ENCODE measurements around the gene RRM1. TPM values are rescaled to one million over a fixed set of nuclear protein-coding genes. Genes with fewer than 3 reads are reported as not detected.

The RRM1 gene
- total and polyA plus RNA-seq, 9 of the 15 experiments (the other 6 are each of a cell fraction or from before 2014, with no cell fraction given) = 113 to 270 (median 163) TPM

DNA sequence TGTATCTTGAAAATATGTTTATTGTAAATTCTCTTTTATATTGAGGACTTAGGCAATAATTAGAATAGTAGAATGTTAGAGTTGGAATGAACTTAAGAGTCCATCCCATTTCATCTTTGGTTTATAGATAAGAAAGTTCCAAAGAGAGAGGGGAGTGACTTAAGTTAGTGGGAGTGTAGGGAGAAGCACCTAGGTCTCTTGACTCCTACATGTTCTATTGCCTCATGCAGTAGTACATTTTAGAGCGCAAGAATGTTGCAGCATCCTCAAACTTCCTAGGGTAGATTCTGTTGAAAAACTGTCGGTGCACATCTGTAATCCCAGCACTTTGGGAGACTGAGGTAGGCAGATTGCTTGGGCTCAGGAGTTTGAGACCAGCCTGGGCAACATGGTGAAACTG is 8.7 kb downstream of the RRM1 start (continued):
- no peak for TF ChIP-seq OTX1 (CRISPR knock-in tag; IDR thresholded peaks at IDR 0.05)

DNA sequence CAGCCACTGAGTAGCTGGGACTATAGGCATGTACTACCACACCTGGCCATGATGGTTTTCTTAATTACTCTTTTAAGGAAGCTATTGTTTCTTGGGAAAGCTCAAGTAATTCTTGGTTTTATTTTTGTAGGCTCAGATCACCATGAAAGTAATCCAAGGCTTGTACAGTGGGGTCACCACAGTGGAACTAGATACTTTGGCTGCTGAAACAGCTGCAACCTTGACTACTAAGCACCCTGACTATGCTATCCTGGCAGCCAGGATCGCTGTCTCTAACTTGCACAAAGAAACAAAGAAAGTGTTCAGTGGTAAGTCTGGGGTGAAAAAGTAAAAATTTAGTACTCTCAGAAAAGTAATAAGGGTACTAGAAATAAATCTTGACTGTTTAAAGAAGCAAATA is 11.3 kb downstream of the RRM1 start:
- Histone ChIP-seq H3K79me2 (ENCODE audit: control insufficient read depth, insufficient read depth, low read length) (peaks cover 35% of the 10 kb centered on the region), H3K4me1 (replicated peaks in 1 of 2; ENCODE audit: control insufficient read depth in 2 of 2, insufficient read depth in 2 of 2, low read length in 2 of 2) (no peaks in the 10 kb centered on the region), H2AFZ (ENCODE audit: low read depth, low read length) (no peak overlapping the region), H3K4me2 (ENCODE audit: insufficient read depth, low read length) (no peak overlapping the region), H3K9me1 (ENCODE audit: control insufficient read depth, insufficient read depth, low read length) (no peaks in the 10 kb centered on the region), H4K20me1 (replicated peaks; ENCODE audit: control insufficient read depth, insufficient read depth, low read length) (no peaks in the 10 kb centered on the region), H3K9ac (ENCODE audit: insufficient read depth in 1 of 2, low read depth in 2 of 2, low read length in 2 of 2) (no peak overlapping the region), H3K27me3 (ENCODE audit: control insufficient read depth in 2 of 2, insufficient read depth in 2 of 2, low read length in 2 of 2) (no peaks in the 10 kb centered on the region), H3K36me3 (ENCODE audit: control insufficient read depth, insufficient read depth, low read length) (peaks cover 83% of the 10 kb centered on the region), H3K4me3 (no peak overlapping the region), H3K27ac (ENCODE audit: extremely low read depth, low read depth, low read length) (no peak overlapping the region), H3K9me3 (replicated peaks; ENCODE audit: control insufficient read depth, insufficient read depth, low read depth, low read length) (no peaks in the 10 kb centered on the region)
- no TSS peak for BruUV-seq (replicated peaks)
- DNase-seq (ENCODE audit: extremely low read depth in 1 of 4, low spot score in 3 of 4) (no peak), FAIRE-seq (no peak), ATAC-seq (no peak)
- POLR2A ChIA-PET = no interaction called here
- in situ Hi-C loops (cut with MboI) (no loop called here), intact Hi-C loops (cut with micrococcal nuclease) (no loop called here)
- TF ChIP-seq RB1 (IDR thresholded peaks at IDR 0.05; ENCODE audit: low read depth) (no peak), E2F6 (IDR thresholded peaks at IDR 0.05; ENCODE audit: borderline replicate concordance in 1 of 2, extremely low read depth in 1 of 2, insufficient read depth in 1 of 2, insufficient read length in 1 of 2, low read depth in 1 of 2, low read length in 1 of 2, poor library complexity in 1 of 2, severe bottlenecking in 1 of 2) (no peak), FUS (optimal IDR thresholded peaks at IDR 0.05; ENCODE audit: low read depth, low read length) (no peak), RFX7 (CRISPR knock-in tag; IDR thresholded peaks at IDR 0.05) (no peak), LCOR (CRISPR knock-in tag; IDR thresholded peaks at IDR 0.05) (no peak), PTTG1 (tag; IDR thresholded peaks at IDR 0.05; ENCODE audit: low read depth) (no peak), RFX1 (IDR thresholded peaks at IDR 0.05) (no peak)
- CTCF ChIA-PET (ENCODE audit: low intra/inter-chr PET ratio) = no interaction called here
- 88% methylated on average over 1 of the region's 1 CpG for WGBS (ENCODE audit: insufficient coverage, low coverage, missing lambda C conversion rate)
